Esophagus muscularis mucosa (tissue), 4 donors: Measurements from ENCODE around the gene DDX17. TPM values are rescaled to one million over a fixed set of nuclear protein-coding genes. Genes with fewer than 3 reads are reported as not detected.
A peak's percentile ranks its signal among the peaks of the same experiment; 100 is the strongest.

Source experiments
- DNase-seq: peaks from one replicate; pipeline ENCODE4 v3.0.0-alpha.2; 2017; ENCODE audit errors: extremely low spot score
- H3K27ac ChIP-seq, 4 donors: fragments of 200-600 bp; sonication (generic); replicated peaks in 1 of 4; 1 replicate in 3 of 4; 2 replicates in 1 of 4; pipeline ENCODE4 v1.5.1; 2016 to 2019; ENCODE audit warnings: mild to moderate bottlenecking in 1 of 4
- H3K27me3 ChIP-seq, 4 donors: fragments of 200-600 bp; sonication (generic); one replicate each; pipeline versions ENCODE4 v1.5.1 to v1.6.0; 2016 to 2019
- H3K36me3 ChIP-seq, 4 donors: fragments of 200-600 bp; sonication (generic); one replicate each; pipeline ENCODE4 v1.5.1; 2016 to 2019
- H3K4me1 ChIP-seq, 4 donors: fragments of 200-600 bp; sonication (generic); one replicate each; pipeline ENCODE4 v1.5.1; 2016 to 2019
- H3K4me3 ChIP-seq, 4 donors: fragments of 200-600 bp; sonication (generic); 1 replicate in 2 of 4; 2 replicates in 2 of 4; pipeline ENCODE4 v1.5.1; 2016 to 2019; ENCODE audit warnings: mild to moderate bottlenecking in 4 of 4, moderate library complexity in 1 of 4
- H3K9me3 ChIP-seq, 4 donors: fragments of 200-600 bp; sonication (generic); 1 replicate in 3 of 4; 2 replicates in 1 of 4; pipeline ENCODE4 v1.5.1; 2016 to 2019
- EP300 ChIP-seq: sonication (generic); formaldehyde crosslinking; IDR thresholded peaks from one replicate; pipeline ENCODE4 v1.6.1; 2017; ENCODE audit warnings: antibody characterized with exemption
- POLR2A ChIP-seq: fragments of 450-650 bp; IDR thresholded peaks from one replicate; pipeline ENCODE4 v1.6.1; 2017; ENCODE audit warnings: antibody characterized with exemption, moderate library complexity, mild to moderate bottlenecking, low read depth
- POLR2AphosphoS5 ChIP-seq, 2 donors: sonication (generic); formaldehyde crosslinking; IDR thresholded peaks; one replicate each; pipeline ENCODE4 v1.6.1; 2017; ENCODE audit warnings: antibody characterized with exemption in 2 of 2
- WGBS: methylation state at CpG from one replicate; pipeline ENCODE4 v1.1.5; 2018; 5-methylcytosine and 5-hydroxymethylcytosine counted together
- intact Hi-C: fragments of 100-400 bp; cut with DNase I; formaldehyde crosslinking; loops from one replicate; pipeline ENCODE4 v1.15.1; 2023
- total RNA-seq, 4 donors: library from RNA; depleted of rRNA; stranded (reverse); fragments of >200 nt; gene quantifications; one replicate each; pipeline versions ENCODE4 v1.1.0 to v1.2.1, GENCODE V29; 2016
- TF ChIP-seq, protein P1 (sequence below), 3 experiments: fragments of 200-600 bp in 2 of 3; fragments of 450-650 bp in 1 of 3; sonication (generic) in 2 of 3; IDR thresholded peaks; one replicate each; pipeline ENCODE4 v1.5.1; 2017 to 2019; ENCODE audit warnings: antibody characterized with exemption in 3 of 3, mild to moderate bottlenecking in 2 of 3, moderate library complexity in 1 of 3

The DDX17 gene
- total RNA-seq, 4 donors from 2014 or later: 327 to 1,333 (median 592) TPM

GRCh38 chr22:38456841-38457699, 49.0 kb downstream of the DDX17 start:
- H3K4me1 ChIP-seq: peaks cover 25 to 41% (median 36%) of the 10 kb centered on the region in 4 donors
- no peak for DNase-seq
- TF ChIP-seq EP300 (no peak), POLR2AphosphoS5 (IDR thresholded peaks at IDR 0.05) (no peak), POLR2A (no peak)
- TF ChIP-seq, protein P1, sequence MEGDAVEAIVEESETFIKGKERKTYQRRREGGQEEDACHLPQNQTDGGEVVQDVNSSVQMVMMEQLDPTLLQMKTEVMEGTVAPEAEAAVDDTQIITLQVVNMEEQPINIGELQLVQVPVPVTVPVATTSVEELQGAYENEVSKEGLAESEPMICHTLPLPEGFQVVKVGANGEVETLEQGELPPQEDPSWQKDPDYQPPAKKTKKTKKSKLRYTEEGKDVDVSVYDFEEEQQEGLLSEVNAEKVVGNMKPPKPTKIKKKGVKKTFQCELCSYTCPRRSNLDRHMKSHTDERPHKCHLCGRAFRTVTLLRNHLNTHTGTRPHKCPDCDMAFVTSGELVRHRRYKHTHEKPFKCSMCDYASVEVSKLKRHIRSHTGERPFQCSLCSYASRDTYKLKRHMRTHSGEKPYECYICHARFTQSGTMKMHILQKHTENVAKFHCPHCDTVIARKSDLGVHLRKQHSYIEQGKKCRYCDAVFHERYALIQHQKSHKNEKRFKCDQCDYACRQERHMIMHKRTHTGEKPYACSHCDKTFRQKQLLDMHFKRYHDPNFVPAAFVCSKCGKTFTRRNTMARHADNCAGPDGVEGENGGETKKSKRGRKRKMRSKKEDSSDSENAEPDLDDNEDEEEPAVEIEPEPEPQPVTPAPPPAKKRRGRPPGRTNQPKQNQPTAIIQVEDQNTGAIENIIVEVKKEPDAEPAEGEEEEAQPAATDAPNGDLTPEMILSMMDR (IDR thresholded peaks at IDR 0.05): no peak
- no peak overlapping the region for H3K4me3 ChIP-seq
- H3K27me3 ChIP-seq: peaks cover 5 to 77% (median 26%) of the 10 kb centered on the region in 4 donors
- no peaks in the 10 kb centered on the region for H3K9me3 ChIP-seq
- no peaks in the 10 kb centered on the region for H3K36me3 ChIP-seq
- WGBS: 89% methylated on average over 14 of the region's 14 CpGs
- intact Hi-C loops: no loop called here
- no peak overlapping the region for H3K27ac ChIP-seq

- Histone ChIP-seq H3K27ac (no peak overlapping the region), H3K4me3 (peak overlapping the region in 2 of 4 donors; percentile 54 to 55), H3K4me1 (peaks cover 19 to 35% (median 29%) of the 10 kb centered on the region in 4 donors), H3K9me3 (no peaks in the 10 kb centered on the region), H3K36me3 (no peaks in the 10 kb centered on the region), H3K27me3 (peaks cover 5 to 82% (median 26%) of the 10 kb centered on the region in 4 donors)
- intact Hi-C loops: no loop called here
- TF ChIP-seq POLR2A (no peak), POLR2AphosphoS5 (IDR thresholded peaks at IDR 0.05) (no peak), EP300 (no peak)
- TF ChIP-seq, protein P1 (IDR thresholded peaks at IDR 0.05): no peak
- DNase-seq: no peak
- 52% methylated on average over 17 of the region's 17 CpGs for WGBS
Observed at GRCh38 chr22:38456272-38456835, 49.8 kb downstream of the DDX17 start.

- WGBS: 4% methylated on average over 5 of the region's 90 CpGs
- Histone ChIP-seq H3K27ac (no peak overlapping the region), H3K9me3 (no peaks in the 10 kb centered on the region), H3K4me3 (peak overlapping the region; percentile 53 to 66 (median 54)), H3K36me3 (no peaks in the 10 kb centered on the region), H3K27me3 (peaks cover 5 to 88% (median 26%) of the 10 kb centered on the region in 4 donors), H3K4me1 (peaks cover 16 to 31% (median 25%) of the 10 kb centered on the region in 4 donors)
- TF ChIP-seq EP300: no peak
- no peak for TF ChIP-seq POLR2AphosphoS5 (IDR thresholded peaks at IDR 0.05)
- TF ChIP-seq POLR2A: no peak
- TF ChIP-seq, protein P1 (IDR thresholded peaks at IDR 0.05): no peak
- intact Hi-C loops: no loop called here
- no peak for DNase-seq
Observed at GRCh38 chr22:38455530-38456271, 50.4 kb downstream of the DDX17 start.

- H3K27me3 ChIP-seq: peaks cover 5 to 91% (median 26%) of the 10 kb centered on the region in 4 donors
Observed at GRCh38 chr22:38455076-38455529, 51.0 kb downstream of the DDX17 start, which contains the start of gene KCNJ4. KCNJ4 (minus strand) TSS chr22:38455199; CDS start chr22:38428132, 27,067 bp downstream.

More at GRCh38 chr22:38455076-38455529, 51.0 kb downstream of the DDX17 start, which contains the start of gene KCNJ4:
- no CpG with 5 or more reads among the region's 76 CpGs for WGBS
- intact Hi-C loops: no loop called here
- H3K36me3 ChIP-seq: no peaks in the 10 kb centered on the region
- H3K9me3 ChIP-seq: no peaks in the 10 kb centered on the region
- peak within 1 kb of the TSS; percentile 53 to 66 (median 54) for H3K4me3 ChIP-seq
- H3K4me1 ChIP-seq: peaks cover 15 to 31% (median 25%) of the 10 kb centered on the region in 4 donors
- H3K27ac ChIP-seq: no peak within 1 kb of the TSS
- DNase-seq: no peak
- TF ChIP-seq POLR2A: no peak
